Stimulated activated CD8-positive, alpha-beta memory T cell treated with anti-CD3 and anti-CD28 coated beads, Interleukin-4, amount 100 ng/mL, for 48 hours (primary cell): ENCODE data around the gene POLE3.
A peak's percentile ranks its signal among the peaks of the same experiment; 100 is the strongest.
"Not testable (repeated sequence)": the region's sequence is repeated elsewhere in the genome, so short reads cannot be mapped to it uniquely, and the experiment has no call there.

Experiments used
- DNase-seq: peaks from one replicate; pipeline ENCODE4 v3.0.0-alpha.2; 2020

The POLE3 gene

DNA sequence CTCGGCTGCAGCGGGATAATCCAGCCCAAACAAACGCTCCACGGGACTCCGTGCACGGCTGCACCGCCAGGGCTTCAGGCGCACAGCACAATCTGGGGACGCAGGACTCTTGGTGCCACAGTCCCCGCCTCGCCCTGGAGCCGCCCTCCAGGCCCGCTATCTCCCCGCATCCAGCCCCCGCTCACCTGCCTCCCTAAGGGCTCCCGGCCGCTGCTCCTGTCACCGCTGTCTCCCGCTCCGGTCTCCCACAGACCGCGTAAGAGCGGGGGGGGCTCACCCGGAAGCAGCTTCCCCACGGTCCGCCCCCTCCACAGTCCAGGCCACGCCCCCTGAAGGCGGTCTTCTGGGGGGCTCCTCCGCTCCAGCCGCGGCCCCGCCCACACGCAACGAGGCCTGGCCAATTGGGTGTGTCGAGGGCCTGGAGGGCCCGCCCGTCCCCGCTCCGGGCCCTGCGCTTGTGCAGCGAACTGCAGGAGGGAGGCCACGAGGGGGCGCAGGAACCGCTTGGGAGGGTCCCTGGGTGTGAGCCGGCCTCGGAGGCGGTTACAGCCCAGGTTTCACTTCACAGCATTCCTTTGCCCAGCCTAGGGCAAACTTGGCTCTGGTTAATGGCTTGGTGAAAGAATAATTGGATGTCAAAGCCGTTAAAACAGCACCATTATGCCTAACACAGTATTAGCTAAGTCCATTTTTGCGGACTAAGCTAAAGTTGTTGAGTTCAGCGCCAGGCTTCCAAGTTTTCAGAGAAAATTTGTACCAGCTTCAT lies 9.3 kb downstream of the POLE3 start, which contains the start of gene ALAD:
ALAD (minus strand) TSS at position 258 of the 766 bp plus-strand sequence. CDS start 7,725 bp downstream, outside the sequence.
- DNase-seq, result peak; percentile 100

DNA sequence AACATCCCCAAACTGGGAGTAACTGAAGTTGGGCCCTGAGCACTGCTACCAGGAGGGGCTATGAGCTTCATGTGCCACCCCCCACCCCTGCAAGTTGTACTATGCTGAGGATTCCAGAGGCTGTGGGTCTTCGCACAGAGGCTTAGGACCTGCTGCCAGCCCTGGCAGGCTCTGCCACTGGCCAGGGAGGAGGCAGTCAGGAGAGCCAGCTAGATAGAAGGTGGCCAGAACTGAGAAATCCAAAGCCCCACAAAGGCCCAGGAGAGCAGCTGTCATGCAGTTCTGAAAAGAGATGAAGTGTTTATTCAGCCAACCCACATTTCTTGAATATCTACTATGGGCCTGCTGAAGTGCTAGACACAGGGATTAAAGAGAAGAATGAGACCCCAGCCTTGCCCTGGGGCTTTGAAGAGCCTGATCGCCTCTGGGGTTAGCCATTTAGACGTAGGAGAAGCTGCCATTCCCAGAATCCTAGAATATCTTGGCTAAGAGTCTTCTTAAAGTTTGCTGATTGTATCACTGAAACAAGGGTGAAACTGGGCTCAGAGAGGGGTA lies 10.8 kb downstream of the POLE3 start:
- DNase-seq, result no peak

DNA sequence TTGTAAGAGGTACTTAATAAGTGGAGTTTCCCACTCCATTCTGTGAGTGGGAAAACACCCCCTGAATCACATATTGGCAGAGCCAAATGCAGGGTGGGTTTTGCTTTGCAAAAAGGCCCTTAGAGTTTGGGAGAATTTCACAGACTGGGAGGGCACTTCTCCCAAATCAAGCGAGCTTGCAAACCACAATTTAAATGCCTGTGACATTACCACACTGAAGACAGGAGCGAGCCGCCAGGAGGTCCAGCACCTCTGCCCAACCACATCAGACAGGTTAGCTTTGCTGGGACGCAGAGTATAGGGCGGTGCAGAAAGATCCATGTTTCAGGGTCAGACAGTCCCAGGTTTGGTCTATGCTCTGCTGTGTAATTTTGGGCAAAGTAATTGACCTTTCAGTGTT lies 11.7 kb downstream of the POLE3 start:
- no peak for DNase-seq

GRCh38 chr9:113397203-113397631 lies 13.3 kb downstream of the POLE3 start:
- no peak for DNase-seq

GRCh38 chr9:113395000-113395861 lies 15.2 kb downstream of the POLE3 start:
- no peak for DNase-seq

GRCh38 chr9:113393281-113393680 lies 17.2 kb downstream of the POLE3 start:
- DNase-seq, result no peak

- DNase-seq, result no peak
These were observed 18.6 kb downstream of the POLE3 start for GRCh38 chr9:113391917-113392316.

GRCh38 chr9:113390192-113390960 lies 20.1 kb downstream of the POLE3 start:
- DNase-seq, result no peak

DNA sequence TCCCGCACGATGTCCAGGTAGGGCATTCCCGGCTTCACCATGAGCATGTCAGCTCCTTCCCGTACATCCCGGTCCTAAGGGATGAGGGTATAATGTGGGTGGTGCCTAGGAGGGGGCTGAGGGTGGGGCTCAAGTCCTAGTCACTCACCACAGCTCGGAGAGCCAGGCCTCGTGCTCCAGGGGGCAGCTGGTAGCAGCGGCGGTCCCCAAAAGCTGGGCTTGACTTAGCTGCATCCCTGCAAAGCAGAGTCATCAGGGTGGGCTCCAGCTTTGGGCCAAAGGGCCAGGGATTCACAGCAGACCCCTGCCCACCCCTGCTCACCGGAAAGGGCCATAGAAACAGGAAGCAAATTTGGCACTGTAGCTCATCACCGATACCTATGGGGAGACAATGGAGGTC lies 21.0 kb downstream of the POLE3 start:
- no peak for DNase-seq

GRCh38 chr9:113388833-113389232 lies 21.6 kb downstream of the POLE3 start:
- no peak for DNase-seq

DNA sequence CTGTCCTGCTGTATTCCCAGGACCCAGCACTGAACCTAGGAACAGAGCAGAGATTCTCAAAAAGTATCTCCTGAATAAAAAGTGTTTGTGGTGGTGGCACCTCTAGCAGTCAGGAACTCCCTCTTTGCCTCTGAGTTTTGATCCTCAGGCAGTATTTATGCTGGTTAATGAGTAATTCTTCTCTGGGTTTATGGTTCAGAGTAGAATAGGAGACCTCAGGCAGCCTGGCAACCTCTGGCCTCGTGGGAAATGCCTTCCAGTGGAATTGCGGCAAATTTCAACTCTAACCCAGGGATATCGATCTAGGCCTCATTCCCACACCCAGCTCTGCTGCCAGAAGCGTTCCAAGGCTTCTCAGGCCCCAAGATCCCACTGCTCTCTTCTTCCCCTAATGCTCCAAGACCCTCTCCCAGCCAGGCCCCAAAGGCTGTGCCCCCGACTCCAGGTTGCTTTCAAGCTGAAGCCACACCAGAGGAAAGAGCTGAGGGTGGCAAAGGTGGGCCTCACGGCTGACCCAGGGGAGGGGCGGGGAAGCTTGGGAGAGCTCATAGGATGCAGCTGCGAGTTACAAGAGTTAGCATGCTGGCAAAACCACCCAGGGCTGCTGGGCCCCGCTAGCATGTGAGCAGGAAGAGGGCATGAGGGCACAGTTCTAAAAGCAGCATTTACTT lies 22.8 kb downstream of the POLE3 start:
- no peak for DNase-seq

GRCh38 chr9:113386571-113387393 lies 23.7 kb downstream of the POLE3 start:
- no peak for DNase-seq

GRCh38 chr9:113381909-113382411 lies 28.5 kb downstream of the POLE3 start:
- no peak for DNase-seq

GRCh38 chr9:113381441-113381840 lies 29.0 kb downstream of the POLE3 start:
- DNase-seq, result not testable (repeated sequence)

GRCh38 chr9:113380869-113381378 lies 29.6 kb downstream of the POLE3 start:
- no peak for DNase-seq

DNA sequence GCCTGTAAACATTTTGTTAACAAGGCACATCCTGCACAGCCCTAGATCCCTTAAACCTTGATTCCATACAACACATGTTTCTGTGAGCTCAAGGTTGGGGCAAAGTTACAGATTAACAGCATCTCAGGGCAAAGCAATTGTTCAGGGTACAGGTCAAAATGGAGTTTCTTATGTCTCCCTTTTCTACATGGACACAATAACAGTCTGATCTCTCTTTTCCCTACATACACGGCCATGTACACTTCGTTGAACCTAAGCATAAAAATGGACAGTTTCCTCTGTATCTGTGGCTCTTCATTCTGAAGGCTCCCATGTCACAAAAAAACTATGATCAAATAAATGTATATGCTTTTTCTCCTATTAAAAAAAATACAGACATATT lies 30.7 kb downstream of the POLE3 start:
- DNase-seq, result not testable (repeated sequence)

DNA sequence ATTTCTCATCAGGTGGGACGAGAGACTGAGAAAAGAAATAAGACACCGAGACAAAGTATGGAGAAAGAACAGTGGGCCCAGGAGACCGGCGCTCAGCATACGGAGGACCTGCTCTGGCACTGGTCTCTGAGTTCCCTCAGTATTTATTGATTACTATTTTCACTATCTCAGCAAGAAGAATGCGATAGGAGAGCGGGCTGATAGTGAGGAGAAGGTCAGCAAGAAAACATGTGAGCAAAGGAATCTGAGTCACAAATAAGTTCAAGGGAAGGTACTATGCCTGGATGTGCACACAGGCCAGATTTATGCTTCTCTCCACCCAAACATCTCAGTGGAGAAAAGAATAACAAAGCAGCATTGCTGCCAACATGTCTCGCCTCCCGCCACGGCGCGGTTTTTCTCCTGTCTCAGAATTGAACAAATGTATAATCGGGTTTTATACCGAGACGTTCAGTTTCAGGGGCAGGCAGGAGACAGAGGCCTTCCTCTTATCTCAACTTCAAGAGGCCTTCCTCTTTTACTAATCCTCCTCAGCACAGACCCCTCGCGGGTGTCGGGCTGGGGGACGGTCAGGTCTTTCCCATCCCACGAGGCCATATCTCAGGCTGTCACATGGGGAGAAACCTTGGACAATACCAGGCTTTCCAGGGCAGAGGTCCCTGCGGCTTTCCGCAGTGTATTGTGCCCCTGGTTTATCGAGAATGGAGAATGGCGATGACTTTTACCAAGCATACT lies 31.2 kb downstream of the POLE3 start:
- DNase-seq, result not testable (repeated sequence)

DNA sequence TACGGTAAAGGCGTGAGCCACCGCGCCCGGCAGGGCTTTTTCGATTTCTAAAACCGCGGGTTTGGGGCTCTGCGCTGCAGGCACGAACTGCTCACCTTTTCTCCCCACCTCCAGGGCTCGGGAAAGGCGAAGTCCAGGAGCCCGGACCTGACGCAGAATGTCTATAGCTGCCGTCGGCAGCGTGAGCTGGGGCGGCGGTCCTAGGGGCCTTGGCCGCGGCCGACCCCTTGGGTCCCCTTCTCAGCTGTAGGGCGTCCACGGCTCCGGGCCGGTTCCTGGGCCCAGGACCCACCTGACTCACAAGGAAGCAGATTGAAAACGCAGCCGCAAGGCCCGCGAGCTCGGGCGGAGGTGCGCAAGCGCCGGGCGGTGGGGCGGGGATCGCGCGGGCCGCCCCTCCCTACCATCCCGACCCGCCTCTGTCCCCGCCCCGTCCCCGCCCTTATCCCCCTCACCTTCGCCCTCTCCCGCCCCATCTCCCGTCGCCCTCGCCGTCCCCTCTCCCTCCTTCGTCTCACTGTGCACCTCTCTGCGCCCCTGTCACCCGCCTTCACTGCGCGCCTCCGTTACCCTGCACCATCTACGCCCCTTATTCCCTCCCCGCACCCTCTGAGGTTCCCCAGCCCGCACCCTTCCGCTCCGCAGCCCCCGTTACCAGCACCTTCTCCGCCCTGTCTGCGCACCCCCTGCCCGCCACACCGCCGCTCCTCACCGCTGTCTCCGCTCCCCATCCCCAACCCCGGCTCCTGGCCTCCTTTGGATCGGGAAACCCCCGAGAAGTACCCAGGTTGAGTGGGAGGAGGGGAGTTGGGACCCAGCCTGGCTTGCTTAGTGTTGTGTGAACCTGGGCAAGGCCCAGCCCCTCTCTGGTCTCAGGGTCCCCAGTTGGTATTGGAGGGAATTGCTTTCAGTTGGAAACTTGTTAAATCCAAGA lies 33.6 kb downstream of the POLE3 start, which contains the start of gene HDHD3:
HDHD3 (minus strand) TSS at position 353 of the 934 bp plus-strand sequence. CDS start 2,632 bp downstream, outside the sequence.
- DNase-seq, result peak; percentile 83
